ENCODE measurements around the gene TOP3A. TPM values are rescaled to one million over a fixed set of nuclear protein-coding genes. Genes with fewer than 3 reads are reported as not detected.
A peak's percentile ranks its signal among the peaks of the same experiment; 100 is the strongest.

Gene TOP3A
- total and polyA plus RNA-seq, 2 of the 4 experiments (the other 2 are of a cell fraction) = 13.4 to 21.3 TPM

DNA sequence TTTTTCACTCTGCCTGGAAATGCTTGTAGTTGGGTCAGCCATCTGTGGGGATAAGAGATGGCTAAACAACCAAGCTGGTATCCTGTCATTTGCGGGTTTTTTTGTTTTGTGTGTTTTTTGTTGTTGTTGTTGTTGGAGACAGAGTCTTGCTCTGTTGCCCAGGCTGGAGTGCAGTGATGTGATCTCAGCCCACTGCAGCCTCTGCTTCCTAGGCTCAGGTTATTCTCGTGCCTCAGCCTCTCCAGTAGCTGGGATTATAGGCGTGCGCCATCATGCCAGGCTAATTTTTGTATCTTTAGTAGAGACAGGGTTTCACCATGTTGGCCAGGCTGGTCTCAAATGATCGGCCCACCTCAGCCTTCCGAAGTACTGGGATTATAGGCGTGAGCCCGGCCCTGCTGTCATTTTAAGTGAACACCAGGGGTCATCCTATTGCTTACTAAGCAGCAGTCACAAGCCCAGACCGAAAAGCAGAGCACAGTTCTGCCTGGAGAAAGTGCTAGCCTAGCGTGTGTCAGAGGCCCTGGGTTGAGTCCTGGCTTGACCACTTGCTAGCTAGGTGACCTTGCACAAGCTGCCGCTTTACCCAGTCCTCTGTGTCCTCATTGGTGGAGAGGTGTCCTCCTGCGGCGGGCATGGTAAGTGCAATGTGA, 4.9 kb upstream of the TOP3A start:
- intact Hi-C loops (cut with micrococcal nuclease) = no loop called here
- Histone ChIP-seq H2AK9ac (replicated peaks; ENCODE audit: low read depth, low read length, poor library complexity) (no peak overlapping the region), H3K27ac (ENCODE audit: insufficient read depth, low read length) (no peak overlapping the region), H3K4me3 (ENCODE audit: insufficient read depth, low read depth, low read length) (no peak overlapping the region), H2AFZ (replicated peaks; ENCODE audit: low read length, poor library complexity) (peak overlapping the region; percentile 71), H3K56ac (ENCODE audit: extremely low read depth, insufficient read depth, low read length) (no peak overlapping the region), H3K79me1 (ENCODE audit: low read depth in 1 of 2, low read length in 2 of 2) (peaks cover 27 to 83% of the 10 kb centered on the region in 2 experiments), H3K9me1 (ENCODE audit: insufficient read depth, low read length) (peaks cover 18% of the 10 kb centered on the region; the same call in 1 of the 2 replicates), H2BK20ac (ENCODE audit: low read depth, low read length) (no peak overlapping the region), H3K9ac (ENCODE audit: low read depth, low read length) (no peak overlapping the region), H3K14ac (replicated peaks; ENCODE audit: low read depth, low read length) (no peak overlapping the region), H2BK15ac (ENCODE audit: low read depth, low read length) (no peak overlapping the region), H3K27me3 (ENCODE audit: control insufficient read depth, insufficient read depth, low read length) (no peaks in the 10 kb centered on the region), H4K91ac (ENCODE audit: insufficient read depth, low read depth, low read length) (no peak overlapping the region), H2BK5ac (ENCODE audit: low read depth, low read length, poor library complexity, severe bottlenecking) (no peak overlapping the region), H2AK5ac (ENCODE audit: low read depth, low read length) (no peak overlapping the region), H2BK120ac (ENCODE audit: low read depth, low read length) (no peak overlapping the region), H3K36me3 (ENCODE audit: control insufficient read depth, insufficient read depth, low read length) (peaks cover 49% of the 10 kb centered on the region), H3K4ac (ENCODE audit: low read depth, low read length) (no peak overlapping the region), H4K20me1 (ENCODE audit: insufficient read depth, low read length) (peaks cover 54% of the 10 kb centered on the region), H3K4me2 (ENCODE audit: low read depth, low read length) (no peak overlapping the region; the same call in 1 of the 2 replicates), H3K23ac (ENCODE audit: low read depth, low read length) (no peak overlapping the region), H3K9me3 (ENCODE audit: control insufficient read depth, insufficient read depth, low read length) (no peaks in the 10 kb centered on the region), H3K4me1 (ENCODE audit: control insufficient read depth, insufficient read depth, low read length) (peaks cover 10% of the 10 kb centered on the region; the same call in 1 of the 2 replicates), H4K5ac (ENCODE audit: low read depth, low read length) (no peak overlapping the region), H4K8ac (ENCODE audit: low read depth in 2 of 2, low read length in 2 of 2) (no peak overlapping the region), H3K18ac (ENCODE audit: low read depth, low read length) (no peak overlapping the region)
- TF ChIP-seq, protein P1, sequence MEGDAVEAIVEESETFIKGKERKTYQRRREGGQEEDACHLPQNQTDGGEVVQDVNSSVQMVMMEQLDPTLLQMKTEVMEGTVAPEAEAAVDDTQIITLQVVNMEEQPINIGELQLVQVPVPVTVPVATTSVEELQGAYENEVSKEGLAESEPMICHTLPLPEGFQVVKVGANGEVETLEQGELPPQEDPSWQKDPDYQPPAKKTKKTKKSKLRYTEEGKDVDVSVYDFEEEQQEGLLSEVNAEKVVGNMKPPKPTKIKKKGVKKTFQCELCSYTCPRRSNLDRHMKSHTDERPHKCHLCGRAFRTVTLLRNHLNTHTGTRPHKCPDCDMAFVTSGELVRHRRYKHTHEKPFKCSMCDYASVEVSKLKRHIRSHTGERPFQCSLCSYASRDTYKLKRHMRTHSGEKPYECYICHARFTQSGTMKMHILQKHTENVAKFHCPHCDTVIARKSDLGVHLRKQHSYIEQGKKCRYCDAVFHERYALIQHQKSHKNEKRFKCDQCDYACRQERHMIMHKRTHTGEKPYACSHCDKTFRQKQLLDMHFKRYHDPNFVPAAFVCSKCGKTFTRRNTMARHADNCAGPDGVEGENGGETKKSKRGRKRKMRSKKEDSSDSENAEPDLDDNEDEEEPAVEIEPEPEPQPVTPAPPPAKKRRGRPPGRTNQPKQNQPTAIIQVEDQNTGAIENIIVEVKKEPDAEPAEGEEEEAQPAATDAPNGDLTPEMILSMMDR (conservative IDR thresholded peaks at IDR 0.05; ENCODE audit: low read depth, low read length) = peak; percentile 56
- peak; percentile 69; the same call in 1 of the 2 replicates for TF ChIP-seq SMC3 (IDR thresholded peaks at IDR 0.05; ENCODE audit: low read depth, low read length)
- no peak for TF ChIP-seq POLR2A (IDR thresholded peaks at IDR 0.05; ENCODE audit: low read depth, low read length)
- TF ChIP-seq RFX5 (IDR thresholded peaks at IDR 0.05; ENCODE audit: low read depth, low read length) = no peak
- TF ChIP-seq BHLHE40 (IDR thresholded peaks at IDR 0.05; ENCODE audit: low read depth, low read length) = no peak
- no peak for TF ChIP-seq CEBPB (IDR thresholded peaks at IDR 0.05; ENCODE audit: low read depth, low read length)
- peak; percentile 69 for TF ChIP-seq RAD21 (IDR thresholded peaks at IDR 0.05; ENCODE audit: low read length)
- TF ChIP-seq FOS (IDR thresholded peaks at IDR 0.05; ENCODE audit: low read depth, low read length) = no peak
- dilution Hi-C loops (cut with HindIII; ENCODE audit: low sequenced_read_pairs, unreplicated experiment) = no loop called here
- in situ Hi-C loops (cut with MboI; ENCODE audit: low sequenced_read_pairs) = no loop called here
- no TSS peak for BruUV-seq (replicated peaks)
- DNase-seq = peak; percentile 68
- POLR2A ChIA-PET (ENCODE audit: unreplicated experiment) = no interaction called here
- WGBS, 2 experiments (ENCODE audit: extremely low coverage in 2 of 2, insufficient read length in 1 of 2) = 66% methylated on average over 6 of the region's 13 CpGs; no CpG with 5 or more reads in 1 of the 2 experiments
- ATAC-seq (ENCODE audit: low read depth) = peak; percentile 35
- CTCF ChIA-PET = no interaction called here

Measured in IMR-90 (cell line).